Gastroesophageal sphincter (tissue), 3 donors: Measurements from ENCODE around the gene P3H2.

ENCODE experiments used
- EP300 ChIP-seq: sonication (generic); formaldehyde crosslinking; IDR thresholded peaks from one replicate; pipeline ENCODE4 v1.6.1; 2017; ENCODE audit warnings: antibody characterized with exemption, mild to moderate bottlenecking
- POLR2A ChIP-seq, 2 donors: fragments of 450-650 bp; IDR thresholded peaks; one replicate each; pipeline ENCODE4 v1.6.1; 2017; ENCODE audit warnings: antibody characterized with exemption in 2 of 2, mild to moderate bottlenecking in 2 of 2, moderate library complexity in 1 of 2
- TF ChIP-seq, protein P1 (sequence below), 4 experiments: fragments of 200-600 bp in 2 of 4; fragments of 450-650 bp in 2 of 4; sonication (generic) in 1 of 4; IDR thresholded peaks; one replicate each; pipeline ENCODE4 v1.5.1; 2017 to 2019; ENCODE audit warnings: antibody characterized with exemption in 4 of 4, mild to moderate bottlenecking in 2 of 4, moderate library complexity in 2 of 4

DNA sequence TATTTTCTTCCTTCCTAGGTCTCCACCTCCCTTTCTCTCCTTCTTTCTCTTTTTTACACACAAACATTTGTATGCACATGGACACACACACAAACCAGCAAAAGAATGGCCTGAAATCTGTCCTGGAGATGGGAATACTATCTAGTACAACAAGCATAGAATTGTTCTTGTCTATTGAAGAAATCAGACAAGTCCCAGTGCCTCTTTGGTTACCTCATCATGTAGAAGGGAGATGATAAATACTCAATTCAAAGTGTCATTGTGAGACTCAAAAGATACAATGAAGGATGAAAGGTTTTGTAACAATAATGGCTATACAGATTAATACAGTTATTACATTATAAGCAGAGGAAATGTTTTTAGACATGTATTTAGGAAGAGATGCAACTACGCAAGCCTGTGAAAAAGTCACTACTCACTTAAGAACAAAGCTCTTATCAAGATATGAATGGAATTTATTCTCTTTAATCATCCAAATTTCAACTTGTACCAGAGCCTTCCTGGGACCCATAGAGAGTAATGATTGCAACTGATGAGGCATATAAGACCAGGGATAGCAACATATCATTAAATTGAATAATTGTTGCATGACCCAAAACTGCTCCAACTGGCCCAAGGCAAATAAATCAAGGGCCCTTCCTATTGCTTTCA, 43.2 kb downstream of the P3H2 start:
- TF ChIP-seq EP300 (no peak), POLR2A (IDR thresholded peaks at IDR 0.05) (no peak)
- TF ChIP-seq, protein P1, sequence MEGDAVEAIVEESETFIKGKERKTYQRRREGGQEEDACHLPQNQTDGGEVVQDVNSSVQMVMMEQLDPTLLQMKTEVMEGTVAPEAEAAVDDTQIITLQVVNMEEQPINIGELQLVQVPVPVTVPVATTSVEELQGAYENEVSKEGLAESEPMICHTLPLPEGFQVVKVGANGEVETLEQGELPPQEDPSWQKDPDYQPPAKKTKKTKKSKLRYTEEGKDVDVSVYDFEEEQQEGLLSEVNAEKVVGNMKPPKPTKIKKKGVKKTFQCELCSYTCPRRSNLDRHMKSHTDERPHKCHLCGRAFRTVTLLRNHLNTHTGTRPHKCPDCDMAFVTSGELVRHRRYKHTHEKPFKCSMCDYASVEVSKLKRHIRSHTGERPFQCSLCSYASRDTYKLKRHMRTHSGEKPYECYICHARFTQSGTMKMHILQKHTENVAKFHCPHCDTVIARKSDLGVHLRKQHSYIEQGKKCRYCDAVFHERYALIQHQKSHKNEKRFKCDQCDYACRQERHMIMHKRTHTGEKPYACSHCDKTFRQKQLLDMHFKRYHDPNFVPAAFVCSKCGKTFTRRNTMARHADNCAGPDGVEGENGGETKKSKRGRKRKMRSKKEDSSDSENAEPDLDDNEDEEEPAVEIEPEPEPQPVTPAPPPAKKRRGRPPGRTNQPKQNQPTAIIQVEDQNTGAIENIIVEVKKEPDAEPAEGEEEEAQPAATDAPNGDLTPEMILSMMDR (IDR thresholded peaks at IDR 0.05): no peak
